ENCODE results near the gene TSPAN11. TPM values are rescaled to one million over a fixed set of nuclear protein-coding genes. Genes with fewer than 3 reads are reported as not detected.
A peak's percentile ranks its signal among the peaks of the same experiment; 100 is the strongest.

TSPAN11 gene
- total RNA-seq, 1 experiment from 2014 or later, result not detected

DNA sequence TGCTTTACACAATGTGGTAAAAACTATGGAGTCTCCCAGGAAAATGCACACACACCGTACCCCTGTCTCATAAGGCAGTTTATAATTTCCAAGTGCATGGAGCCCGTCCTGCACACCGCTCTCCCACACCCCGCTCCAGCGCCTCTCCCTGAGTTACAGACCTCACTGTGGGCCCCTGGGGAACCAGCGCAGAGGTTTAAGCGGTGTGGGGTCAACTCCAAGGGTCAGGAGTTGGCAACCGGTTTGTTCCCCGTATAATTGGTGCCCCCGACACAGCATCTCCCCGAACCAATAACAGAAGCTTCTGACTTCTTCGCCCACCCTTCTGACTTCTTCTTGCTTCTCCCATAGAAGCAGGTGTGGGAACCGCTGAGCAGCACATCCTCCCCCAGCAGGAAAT is 88.7 kb downstream of the TSPAN11 start:
- CTCF ChIA-PET, result no interaction called here
- intact Hi-C loops (cut with micrococcal nuclease; ENCODE audit: unreplicated experiment), result no loop called here

DNA sequence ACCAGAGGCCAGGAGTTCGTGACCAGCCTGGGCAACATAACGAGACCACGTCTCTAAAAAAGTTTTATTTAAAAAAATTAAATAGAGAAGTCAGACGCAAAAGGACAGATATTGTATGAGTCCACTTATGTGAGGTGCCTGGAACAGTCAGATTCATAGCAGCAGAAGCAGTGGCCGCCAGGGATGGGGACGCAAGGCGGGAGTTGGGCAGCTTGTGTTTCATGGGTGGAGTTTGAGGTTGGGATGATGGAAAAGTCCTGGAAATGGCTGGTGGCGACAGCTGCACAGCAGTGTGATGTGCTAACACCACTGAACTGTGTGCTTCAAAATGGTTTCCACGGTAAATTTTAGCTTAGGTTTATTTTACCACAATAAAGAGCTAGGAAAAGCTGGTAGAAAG is 89.5 kb downstream of the TSPAN11 start:
- H3K4me3 Mint-ChIP-seq (ENCODE audit: unreplicated experiment), result no peak overlapping the region
- no peaks in the 10 kb centered on the region for H3K9me3 Mint-ChIP-seq (ENCODE audit: unreplicated experiment)
- no peak for TF ChIP-seq CTCF (IDR thresholded peaks at IDR 0.05; ENCODE audit: insufficient read depth in 1 of 2, low read depth in 1 of 2, low read length in 1 of 2, severe bottlenecking in 1 of 2, unreplicated experiment in 1 of 2)
- no TSS peak for BruUV-seq (replicated peaks)
- CTCF ChIA-PET, result no interaction called here
- no peak overlapping the region for H3K27ac Mint-ChIP-seq (ENCODE audit: unreplicated experiment)
- intact Hi-C loops (cut with micrococcal nuclease; ENCODE audit: unreplicated experiment), result no loop called here
- peak in 1 of 2 experiments; percentile 7 for DNase-seq
- Histone ChIP-seq H3K9me3 (no peaks in the 10 kb centered on the region), H3K4me3 (ENCODE audit: low read depth, low read length) (no peak overlapping the region), H3K27me3 (replicated peaks; ENCODE audit: control insufficient read depth, insufficient read depth, low read length) (no peaks in the 10 kb centered on the region), H3K4me1 (no peaks in the 10 kb centered on the region), H3K36me3 (ENCODE audit: control insufficient read depth, insufficient read depth, low read length) (no peaks in the 10 kb centered on the region)
- H3K27me3 Mint-ChIP-seq (ENCODE audit: insufficient read depth, unreplicated experiment), result peaks cover 17% of the 10 kb centered on the region
- no peaks in the 10 kb centered on the region for H3K4me1 Mint-ChIP-seq (ENCODE audit: low read depth, unreplicated experiment)
- POLR2A ChIA-PET, result interaction anchor here (0.6 kb wide), 1 partner anchor 9 kb away, joined by 3 read pairs; no protein-coding TSS in a partner anchor
- no peaks in the 10 kb centered on the region for H3K36me3 Mint-ChIP-seq (ENCODE audit: insufficient read depth, unreplicated experiment)

More for the DNA sequence above, 88.7 kb downstream of the TSPAN11 start:
- no TSS peak for BruUV-seq (replicated peaks)
- DNase-seq, result no peak
- Mint-ChIP-seq H3K27me3 (ENCODE audit: insufficient read depth, unreplicated experiment) (peaks cover 17% of the 10 kb centered on the region), H3K36me3 (ENCODE audit: insufficient read depth, unreplicated experiment) (no peaks in the 10 kb centered on the region), H3K27ac (ENCODE audit: unreplicated experiment) (no peak overlapping the region), H3K4me3 (ENCODE audit: unreplicated experiment) (no peak overlapping the region), H3K4me1 (ENCODE audit: low read depth, unreplicated experiment) (no peaks in the 10 kb centered on the region), H3K9me3 (ENCODE audit: unreplicated experiment) (no peaks in the 10 kb centered on the region)
- Histone ChIP-seq H3K36me3 (ENCODE audit: control insufficient read depth, insufficient read depth, low read length) (no peaks in the 10 kb centered on the region), H3K9me3 (no peaks in the 10 kb centered on the region), H3K4me1 (no peaks in the 10 kb centered on the region), H3K4me3 (ENCODE audit: low read depth, low read length) (no peak overlapping the region), H3K27me3 (replicated peaks; ENCODE audit: control insufficient read depth, insufficient read depth, low read length) (no peaks in the 10 kb centered on the region)
- no peak for TF ChIP-seq CTCF (IDR thresholded peaks at IDR 0.05; ENCODE audit: insufficient read depth in 1 of 2, low read depth in 1 of 2, low read length in 1 of 2, severe bottlenecking in 1 of 2, unreplicated experiment in 1 of 2)
- POLR2A ChIA-PET, result no interaction called here

- no peak overlapping the region for H3K27ac Mint-ChIP-seq (ENCODE audit: unreplicated experiment)
- Histone ChIP-seq H3K36me3 (ENCODE audit: control insufficient read depth, insufficient read depth, low read length) (no peaks in the 10 kb centered on the region), H3K4me1 (peaks cover 6% of the 10 kb centered on the region; the same call in 1 of the 2 replicates), H3K27me3 (replicated peaks; ENCODE audit: control insufficient read depth, insufficient read depth, low read length) (no peaks in the 10 kb centered on the region), H3K4me3 (ENCODE audit: low read depth, low read length) (no peak overlapping the region), H3K9me3 (no peaks in the 10 kb centered on the region)
- CTCF ChIA-PET, result no interaction called here
- H3K36me3 Mint-ChIP-seq (ENCODE audit: insufficient read depth, unreplicated experiment), result no peaks in the 10 kb centered on the region
- POLR2A ChIA-PET, result no interaction called here
- peaks cover 9% of the 10 kb centered on the region for H3K4me1 Mint-ChIP-seq (ENCODE audit: low read depth, unreplicated experiment)
- peak in 1 of 2 experiments; percentile 5 for DNase-seq
- intact Hi-C loops (cut with micrococcal nuclease; ENCODE audit: unreplicated experiment), result no loop called here
- no TSS peak for BruUV-seq (replicated peaks)
- no peaks in the 10 kb centered on the region for H3K9me3 Mint-ChIP-seq (ENCODE audit: unreplicated experiment)
- no peak overlapping the region for H3K4me3 Mint-ChIP-seq (ENCODE audit: unreplicated experiment)
- TF ChIP-seq CTCF (IDR thresholded peaks at IDR 0.05; ENCODE audit: insufficient read depth in 1 of 2, low read depth in 1 of 2, low read length in 1 of 2, severe bottlenecking in 1 of 2, unreplicated experiment in 1 of 2), result no peak
- peaks cover 15% of the 10 kb centered on the region for H3K27me3 Mint-ChIP-seq (ENCODE audit: insufficient read depth, unreplicated experiment)
Observed at GRCh38 chr12:31017535-31017934, 91.0 kb downstream of the TSPAN11 start.
